ENCODE results near the gene CNOT2. TPM values are rescaled to one million over a fixed set of nuclear protein-coding genes. Genes with fewer than 3 reads are reported as not detected.

The CNOT2 gene
- 145 and 188 TPM in 2 replicates for total RNA-seq

DNA sequence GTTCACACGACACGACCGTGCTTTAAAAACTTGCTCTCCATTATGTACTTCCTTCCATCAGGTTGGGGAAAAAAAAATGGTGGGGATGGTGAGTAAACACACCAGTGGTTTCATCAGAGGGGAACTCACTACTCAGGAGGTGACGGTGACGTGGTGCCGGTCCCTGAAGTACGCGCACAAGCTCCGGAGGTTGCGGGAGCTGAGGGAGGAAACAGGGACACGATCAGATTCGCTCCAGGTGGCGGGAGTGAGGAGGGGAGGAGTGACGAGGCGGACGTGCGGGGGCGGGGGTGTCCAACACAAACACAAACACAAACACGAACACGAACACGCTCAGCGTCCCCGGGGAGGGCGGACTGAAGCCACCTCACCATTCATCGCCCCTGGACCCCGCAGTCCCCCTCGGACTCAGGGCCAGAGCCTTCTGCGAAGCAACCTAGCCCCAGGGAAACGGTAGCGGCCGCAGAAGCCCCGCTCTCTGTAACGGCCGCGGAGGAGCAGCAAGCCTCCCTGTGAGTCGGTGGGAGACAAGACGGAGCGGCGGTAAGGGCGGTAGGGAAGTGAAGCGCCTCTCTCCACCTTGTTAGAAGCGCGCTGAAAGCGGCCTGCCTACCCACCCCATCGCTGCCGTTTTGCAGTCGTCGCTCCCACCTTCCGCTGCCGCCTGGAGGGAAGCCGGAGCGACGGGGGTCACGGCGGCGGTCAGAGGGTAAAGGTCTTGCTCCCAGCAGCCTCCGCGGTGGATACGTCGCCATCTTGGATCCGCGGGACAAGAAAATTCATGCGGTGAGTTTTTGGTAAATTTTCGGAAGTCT, at the start of gene CNOT2:
Gene CNOT2, plus strand, starts transcription at position 739 of the 815 bp plus-strand sequence. CDS start 34,794 bp downstream, outside the sequence.

DNA sequence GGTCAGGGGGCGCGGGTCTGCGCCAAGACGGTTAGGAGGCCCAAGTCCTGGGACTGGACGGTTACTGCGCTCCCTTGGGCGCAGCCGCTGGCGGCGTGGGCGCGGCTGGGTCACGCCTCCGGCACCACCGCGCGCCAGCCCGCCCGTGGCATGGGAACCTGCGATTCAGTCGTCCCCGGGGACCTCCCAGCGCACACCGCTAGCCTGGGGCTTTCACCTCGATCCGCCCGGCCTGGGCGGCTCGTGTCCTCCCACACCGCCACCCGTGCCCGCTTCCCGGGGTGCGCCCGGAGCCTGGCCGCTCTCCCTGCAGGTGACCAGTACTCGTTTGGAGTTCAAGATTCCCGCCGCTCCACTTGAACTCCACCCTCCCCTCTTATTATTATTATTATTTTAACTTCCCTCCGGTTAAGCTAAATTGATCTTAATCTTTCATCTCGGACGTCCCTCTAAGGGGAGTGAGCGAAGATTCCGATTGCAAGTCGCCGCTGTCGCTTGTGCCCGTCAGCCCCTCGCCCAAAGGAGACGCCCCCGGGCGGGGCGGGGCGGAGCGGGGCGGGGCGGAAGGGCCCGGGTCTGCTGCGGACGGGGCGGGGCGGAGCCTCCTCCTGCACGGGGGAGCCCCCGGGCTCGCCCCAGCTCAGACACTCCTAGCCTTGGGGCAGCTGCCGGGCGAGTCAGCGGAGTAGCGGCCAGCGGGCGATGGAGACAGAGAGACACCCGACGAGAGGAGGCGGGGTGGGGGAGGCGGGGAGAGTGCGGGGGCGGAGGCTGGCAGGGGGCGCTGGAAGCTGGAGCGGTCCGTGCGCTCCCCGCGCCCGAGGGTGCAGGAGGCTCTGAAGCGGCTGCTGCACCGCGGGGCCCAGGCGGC, 122.7 kb downstream of the CNOT2 start, which contains the start of gene KCNMB4:
Gene KCNMB4, plus strand, starts transcription at position 643 of the 871 bp plus-strand sequence. CDS start 445 bp downstream, outside the sequence.

Other genes starting within 250 kb of the CNOT2 start
- 1.00 and 1.2 TPM in 2 replicates for gene KCNMB4, start 122.9 kb downstream of the CNOT2 start, total RNA-seq